GM23248 (cell line): ENCODE measurements around the gene LEKR1. TPM values are rescaled to one million over a fixed set of nuclear protein-coding genes. Genes with fewer than 3 reads are reported as not detected.

Experiments
- DNase-seq: peaks from one replicate; pipeline ENCODE4 v3.0.0-alpha.2; 2015
- H2AFZ ChIP-seq: fragments of 200-600 bp; sonication (generic); 2 replicates; pipeline ENCODE4 v1.6.1; 2016; ENCODE audit warnings: antibody characterized with exemption
- H3F3A ChIP-seq: fragments of 200-600 bp; sonication (generic); 2 replicates; pipeline ENCODE4 v1.6.1; 2016; ENCODE audit warnings: mild to moderate bottlenecking, antibody characterized with exemption, mixed run types; ENCODE audit not compliant: insufficient read depth
- H3K27ac ChIP-seq: fragments of 200-600 bp; sonication (generic); 2 replicates; pipeline ENCODE4 v1.5.1; 2016; ENCODE audit warnings: mild to moderate bottlenecking
- H3K27me3 ChIP-seq: fragments of 200-600 bp; sonication (generic); replicated peaks from 2 replicates; pipeline ENCODE4 v1.6.1; 2016; ENCODE audit warnings: mild to moderate bottlenecking; ENCODE audit not compliant: insufficient read depth
- H3K36me3 ChIP-seq: fragments of 200-600 bp; sonication (generic); 2 replicates; pipeline ENCODE4 v1.6.1; 2016; ENCODE audit warnings: low read depth, mild to moderate bottlenecking
- H3K4me1 ChIP-seq: fragments of 200-600 bp; sonication (generic); 2 replicates; pipeline ENCODE4 v1.6.1; 2016; ENCODE audit warnings: mild to moderate bottlenecking; ENCODE audit not compliant: insufficient read depth
- H3K4me2 ChIP-seq: fragments of 200-600 bp; sonication (generic); one replicate; pipeline ENCODE4 v1.6.1; 2016; ENCODE audit warnings: mild to moderate bottlenecking; ENCODE audit not compliant: unreplicated experiment
- H3K4me3 ChIP-seq: fragments of 200-600 bp; sonication (generic); 2 replicates; pipeline ENCODE4 v1.5.1; 2016; ENCODE audit warnings: mild to moderate bottlenecking
- H3K79me2 ChIP-seq: fragments of 200-600 bp; sonication (generic); 2 replicates; pipeline ENCODE4 v1.6.1; 2016; ENCODE audit warnings: mild to moderate bottlenecking; ENCODE audit not compliant: insufficient read depth
- H3K9ac ChIP-seq: fragments of 200-600 bp; sonication (generic); 2 replicates; pipeline ENCODE4 v1.6.1; 2016; ENCODE audit warnings: mild to moderate bottlenecking
- H3K9me2 ChIP-seq: fragments of 200-600 bp; sonication (generic); 2 replicates; pipeline ENCODE4 v1.6.1; 2016; ENCODE audit warnings: mixed run types, mild to moderate bottlenecking, moderate library complexity; ENCODE audit not compliant: insufficient read depth
- H3K9me3 ChIP-seq: fragments of 200-600 bp; sonication (generic); one replicate; pipeline ENCODE4 v1.6.1; 2017; ENCODE audit warnings: low read depth
- H4K20me1 ChIP-seq: fragments of 200-600 bp; sonication (generic); 2 replicates; pipeline ENCODE4 v1.6.0; 2016; ENCODE audit not compliant: insufficient read depth
- EZH2 ChIP-seq: fragments of 200-600 bp; sonication (generic); IDR thresholded peaks from 2 replicates; pipeline ENCODE4 v1.6.1; 2018; ENCODE audit warnings: antibody characterized with exemption, mild to moderate bottlenecking; ENCODE audit not compliant: insufficient read depth, poor library complexity, severe bottlenecking
- EZH2phosphoT487 ChIP-seq: fragments of 200-600 bp; sonication (generic); IDR thresholded peaks from 2 replicates; pipeline ENCODE4 v1.6.1; 2018; ENCODE audit warnings: antibody characterized with exemption, moderate library complexity, mild to moderate bottlenecking, low read depth; ENCODE audit not compliant: insufficient read depth
- WGBS, 2 experiments: methylation state at CpG; one replicate each; pipeline ENCODE4 v1.1.6; 2015 to 2017; ENCODE audit warnings: low lambda C conversion rate in 2 of 2, low coverage in 1 of 2; ENCODE audit errors: missing lambda C conversion rate in 2 of 2; 5-methylcytosine and 5-hydroxymethylcytosine counted together
- in situ Hi-C: fragments of 300-500 bp; cut with MboI; formaldehyde crosslinking; loops from 2 replicates; pipeline ENCODE4 v1.15.0; 2020
- polyA plus RNA-seq: library from polyadenylated mRNA; unstranded; fragments of >200 nt; fragmentation: Nextera tagmentation; extraction: Ambion mirVana; gene quantifications from 2 replicates; pipeline ENCODE4 v1.2.1, GENCODE V29; 2016
- total RNA-seq: library from RNA; depleted of rRNA; stranded (reverse); fragments of >200 nt; shearing (Covaris generic); gene quantifications from 2 replicates; pipeline ENCODE4 v1.2.3, GENCODE V29; 2014

Gene LEKR1
- total and polyA plus RNA-seq, 2 experiments from 2014 or later, result 0.32 to 0.43 TPM

- Histone ChIP-seq H3K4me2 (no peak overlapping the region), H3K4me1 (peaks cover 17% of the 10 kb centered on the region), H3K9ac (no peak overlapping the region), H2AFZ (0 out of 2 replicates have a peak overlapping the region, but pooled peaks have one; percentile 20), H3K36me3 (no peaks in the 10 kb centered on the region), H3F3A (peaks cover 12% of the 10 kb centered on the region), H3K27me3 (no peaks in the 10 kb centered on the region), H3K79me2 (no peaks in the 10 kb centered on the region), H3K27ac (peak overlapping the region; percentile 26; the same call in 1 of the 2 replicates), H4K20me1 (no peaks in the 10 kb centered on the region), H3K9me2 (no peaks in the 10 kb centered on the region), H3K4me3 (no peak overlapping the region), H3K9me3 (no peaks in the 10 kb centered on the region)
- in situ Hi-C loops, result no loop called here
- no peak for DNase-seq
- no peak for TF ChIP-seq EZH2phosphoT487
- TF ChIP-seq EZH2, result no peak
Observed at GRCh38 chr3:156836701-156837100, 10.5 kb downstream of the LEKR1 start.

GRCh38 chr3:156837115-156837514, 11.0 kb downstream of the LEKR1 start:
- Histone ChIP-seq H3K9ac (no peak overlapping the region), H2AFZ (no peak overlapping the region), H3K27me3 (no peaks in the 10 kb centered on the region), H3K27ac (peak overlapping the region; percentile 26; the same call in 1 of the 2 replicates), H3K79me2 (no peaks in the 10 kb centered on the region), H3K9me2 (no peaks in the 10 kb centered on the region), H3K4me1 (peaks cover 17% of the 10 kb centered on the region), H3K36me3 (no peaks in the 10 kb centered on the region), H4K20me1 (no peaks in the 10 kb centered on the region), H3K4me3 (no peak overlapping the region), H3K4me2 (no peak overlapping the region), H3K9me3 (no peaks in the 10 kb centered on the region), H3F3A (peaks cover 12% of the 10 kb centered on the region)
- DNase-seq, result peak; percentile 77
- 44% methylated on average over 5 of the region's 5 CpGs for WGBS, 2 experiments
- in situ Hi-C loops, result no loop called here
- no peak for TF ChIP-seq EZH2phosphoT487
- TF ChIP-seq EZH2, result no peak

GRCh38 chr3:156838035-156838434, 11.9 kb downstream of the LEKR1 start:
- Histone ChIP-seq H3K9me3 (no peaks in the 10 kb centered on the region), H3K36me3 (no peaks in the 10 kb centered on the region), H3K4me2 (no peak overlapping the region), H4K20me1 (no peaks in the 10 kb centered on the region), H3K27me3 (no peaks in the 10 kb centered on the region), H3K9ac (no peak overlapping the region), H3F3A (peaks cover 12% of the 10 kb centered on the region), H3K9me2 (no peaks in the 10 kb centered on the region), H2AFZ (no peak overlapping the region), H3K79me2 (no peaks in the 10 kb centered on the region), H3K4me1 (peaks cover 17% of the 10 kb centered on the region), H3K4me3 (no peak overlapping the region), H3K27ac (no peak overlapping the region)
- in situ Hi-C loops, result no loop called here
- TF ChIP-seq EZH2phosphoT487, result no peak
- no peak for TF ChIP-seq EZH2
- WGBS, 2 experiments, result 83 to 89% methylated on average over 3 of the region's 3 CpGs
- DNase-seq, result no peak

- H3K79me2 ChIP-seq, result no peaks in the 10 kb centered on the region
- peaks cover 12% of the 10 kb centered on the region for H3F3A ChIP-seq
- H3K4me1 ChIP-seq, result peaks cover 16% of the 10 kb centered on the region
- no peaks in the 10 kb centered on the region for H3K9me3 ChIP-seq
- TF ChIP-seq EZH2phosphoT487 (no peak), EZH2 (no peak)
- WGBS, 2 experiments, result 90 to 93% methylated on average over 3 of the region's 3 CpGs
- no peaks in the 10 kb centered on the region for H3K9me2 ChIP-seq
- in situ Hi-C loops, result no loop called here
- no peak overlapping the region for H3K27ac ChIP-seq
- H4K20me1 ChIP-seq, result no peaks in the 10 kb centered on the region
- no peaks in the 10 kb centered on the region for H3K36me3 ChIP-seq
- H3K9ac ChIP-seq, result no peak overlapping the region
- H3K27me3 ChIP-seq, result no peaks in the 10 kb centered on the region
- H3K4me2 ChIP-seq, result no peak overlapping the region
- no peak overlapping the region for H2AFZ ChIP-seq
- no peak overlapping the region for H3K4me3 ChIP-seq
- DNase-seq, result no peak
Observed at GRCh38 chr3:156840826-156841689, 14.9 kb downstream of the LEKR1 start.
